ENCODE results near the gene SMIM29.

GRCh38 chr6:34223956-34224940 is 24.6 kb downstream of the SMIM29 start:
- no peak for TF ChIP-seq CTCF (IDR thresholded peaks at IDR 0.05; ENCODE audit: insufficient read depth, low read depth, low read length)
- no peak for TF ChIP-seq EZH2 (IDR thresholded peaks at IDR 0.05; ENCODE audit: insufficient read depth, low read length)
